ENCODE results near the gene ZAP70. TPM values are rescaled to one million over a fixed set of nuclear protein-coding genes. Genes with fewer than 3 reads are reported as not detected.
"Not testable (repeated sequence)": the region's sequence is repeated elsewhere in the genome, so short reads cannot be mapped to it uniquely, and the experiment has no call there.

Gene ZAP70
- total and polyA plus RNA-seq, 9 donors = 2.0 to 6.0 (median 3.2) TPM

- DNase-seq = no peak
- WGBS (ENCODE audit: insufficient coverage) = 71% methylated on average over 5 of the region's 11 CpGs
- Histone ChIP-seq H3K4me3 (ENCODE audit: low read length) (no peak overlapping the region), H3K36me3 (ENCODE audit: control insufficient read depth, insufficient read depth, low read length) (no peaks in the 10 kb centered on the region), H3K9me3 (replicated peaks; ENCODE audit: control insufficient read depth, low read depth, low read length) (no peaks in the 10 kb centered on the region), H3K4me1 (ENCODE audit: control insufficient read depth, insufficient read depth, low read length) (peaks cover 14% of the 10 kb centered on the region), H3K27ac (ENCODE audit: low read length) (no peak overlapping the region), H3K27me3 (ENCODE audit: control insufficient read depth, insufficient read depth, low read length) (no peaks in the 10 kb centered on the region)
Measured at GRCh38 chr2:97706708-97707345, 6.5 kb upstream of the ZAP70 start.

GRCh38 chr2:97707362-97708047, 5.9 kb upstream of the ZAP70 start:
- no peak overlapping the region for H3K4me3 ChIP-seq (ENCODE audit: low read length)
- WGBS (ENCODE audit: insufficient coverage) = 73% methylated on average over 10 of the region's 11 CpGs
- no peaks in the 10 kb centered on the region for H3K9me3 ChIP-seq (replicated peaks; ENCODE audit: control insufficient read depth, low read depth, low read length)
- H3K36me3 ChIP-seq (ENCODE audit: control insufficient read depth, insufficient read depth, low read length) = no peaks in the 10 kb centered on the region
- peaks cover 15% of the 10 kb centered on the region for H3K4me1 ChIP-seq (ENCODE audit: control insufficient read depth, insufficient read depth, low read length)
- peak; percentile 35 for DNase-seq
- H3K27ac ChIP-seq (ENCODE audit: low read length) = peak overlapping the region; percentile 20
- H3K27me3 ChIP-seq (ENCODE audit: control insufficient read depth, insufficient read depth, low read length) = no peaks in the 10 kb centered on the region

- H3K9me3 ChIP-seq (replicated peaks; ENCODE audit: control insufficient read depth, low read depth, low read length) = no peaks in the 10 kb centered on the region
- no peak for DNase-seq
- no peak overlapping the region for H3K4me3 ChIP-seq (ENCODE audit: low read length)
- peaks cover 20% of the 10 kb centered on the region for H3K4me1 ChIP-seq (ENCODE audit: control insufficient read depth, insufficient read depth, low read length)
- WGBS (ENCODE audit: insufficient coverage) = 72% methylated on average over 4 of the region's 4 CpGs
- no peaks in the 10 kb centered on the region for H3K27me3 ChIP-seq (ENCODE audit: control insufficient read depth, insufficient read depth, low read length)
- H3K27ac ChIP-seq (ENCODE audit: low read length) = peak overlapping the region; percentile 20
- H3K36me3 ChIP-seq (ENCODE audit: control insufficient read depth, insufficient read depth, low read length) = no peaks in the 10 kb centered on the region
Measured at GRCh38 chr2:97708048-97708380, 5.4 kb upstream of the ZAP70 start.

- Histone ChIP-seq H3K27me3 (ENCODE audit: control insufficient read depth, insufficient read depth, low read length) (no peaks in the 10 kb centered on the region), H3K36me3 (ENCODE audit: control insufficient read depth, insufficient read depth, low read length) (no peaks in the 10 kb centered on the region), H3K4me1 (ENCODE audit: control insufficient read depth, insufficient read depth, low read length) (peaks cover 26% of the 10 kb centered on the region), H3K4me3 (ENCODE audit: low read length) (no peak overlapping the region), H3K27ac (ENCODE audit: low read length) (no peak overlapping the region), H3K9me3 (replicated peaks; ENCODE audit: control insufficient read depth, low read depth, low read length) (no peaks in the 10 kb centered on the region)
- no peak for DNase-seq
- WGBS (ENCODE audit: insufficient coverage) = 80% methylated on average over 5 of the region's 8 CpGs
Measured at GRCh38 chr2:97708608-97709007, 4.8 kb upstream of the ZAP70 start.

GRCh38 chr2:97711394-97711711, 2.0 kb upstream of the ZAP70 start:
- no peaks in the 10 kb centered on the region for H3K36me3 ChIP-seq (ENCODE audit: control insufficient read depth, insufficient read depth, low read length)
- H3K4me3 ChIP-seq (ENCODE audit: low read length) = no peak overlapping the region
- H3K27ac ChIP-seq (ENCODE audit: low read length) = no peak overlapping the region
- H3K27me3 ChIP-seq (ENCODE audit: control insufficient read depth, insufficient read depth, low read length) = no peaks in the 10 kb centered on the region
- no peak for DNase-seq
- peaks cover 26% of the 10 kb centered on the region for H3K4me1 ChIP-seq (ENCODE audit: control insufficient read depth, insufficient read depth, low read length)
- H3K9me3 ChIP-seq (replicated peaks; ENCODE audit: control insufficient read depth, low read depth, low read length) = no peaks in the 10 kb centered on the region
- WGBS (ENCODE audit: insufficient coverage) = 50% methylated on average over 1 of the region's 6 CpGs

GRCh38 chr2:97712175-97712574, 1.2 kb upstream of the ZAP70 start:
- not testable (repeated sequence) for H3K36me3 ChIP-seq (ENCODE audit: control insufficient read depth, insufficient read depth, low read length); DNase-seq; H3K9me3 ChIP-seq (replicated peaks; ENCODE audit: control insufficient read depth, low read depth, low read length); H3K27me3 ChIP-seq (ENCODE audit: control insufficient read depth, insufficient read depth, low read length); H3K4me3 ChIP-seq (ENCODE audit: low read length); H3K27ac ChIP-seq (ENCODE audit: low read length)
- peaks cover 32% of the 10 kb centered on the region for H3K4me1 ChIP-seq (ENCODE audit: control insufficient read depth, insufficient read depth, low read length)
- WGBS (ENCODE audit: insufficient coverage) = 45% methylated on average over 5 of the region's 9 CpGs

- WGBS (ENCODE audit: insufficient coverage) = 79% methylated on average over 10 of the region's 11 CpGs
- Histone ChIP-seq H3K36me3 (ENCODE audit: control insufficient read depth, insufficient read depth, low read length) (no peaks in the 10 kb centered on the region), H3K27me3 (ENCODE audit: control insufficient read depth, insufficient read depth, low read length) (no peaks in the 10 kb centered on the region), H3K27ac (ENCODE audit: low read length) (no peak overlapping the region), H3K4me1 (ENCODE audit: control insufficient read depth, insufficient read depth, low read length) (peaks cover 32% of the 10 kb centered on the region), H3K4me3 (ENCODE audit: low read length) (no peak overlapping the region), H3K9me3 (replicated peaks; ENCODE audit: control insufficient read depth, low read depth, low read length) (no peaks in the 10 kb centered on the region)
- DNase-seq = no peak
Measured at GRCh38 chr2:97712693-97713295, 582 bp upstream of the ZAP70 start.

GRCh38 chr2:97714084-97714949, 941 bp downstream of the ZAP70 start:
- Histone ChIP-seq H3K4me3 (ENCODE audit: low read length) (no peak overlapping the region), H3K4me1 (ENCODE audit: control insufficient read depth, insufficient read depth, low read length) (peaks cover 36% of the 10 kb centered on the region), H3K27me3 (ENCODE audit: control insufficient read depth, insufficient read depth, low read length) (no peaks in the 10 kb centered on the region), H3K27ac (ENCODE audit: low read length) (no peak overlapping the region), H3K36me3 (ENCODE audit: control insufficient read depth, insufficient read depth, low read length) (no peaks in the 10 kb centered on the region), H3K9me3 (replicated peaks; ENCODE audit: control insufficient read depth, low read depth, low read length) (no peaks in the 10 kb centered on the region)
- no peak for DNase-seq
- WGBS (ENCODE audit: insufficient coverage) = 53% methylated on average over 16 of the region's 17 CpGs

- H3K36me3 ChIP-seq (ENCODE audit: control insufficient read depth, insufficient read depth, low read length) = no peaks in the 10 kb centered on the region
- no peak overlapping the region for H3K4me3 ChIP-seq (ENCODE audit: low read length)
- no peak for DNase-seq
- no peaks in the 10 kb centered on the region for H3K9me3 ChIP-seq (replicated peaks; ENCODE audit: control insufficient read depth, low read depth, low read length)
- no peaks in the 10 kb centered on the region for H3K27me3 ChIP-seq (ENCODE audit: control insufficient read depth, insufficient read depth, low read length)
- peaks cover 36% of the 10 kb centered on the region for H3K4me1 ChIP-seq (ENCODE audit: control insufficient read depth, insufficient read depth, low read length)
- H3K27ac ChIP-seq (ENCODE audit: low read length) = no peak overlapping the region
- 83% methylated on average over 7 of the region's 13 CpGs for WGBS (ENCODE audit: insufficient coverage)
Measured at GRCh38 chr2:97714950-97715652, 1.7 kb downstream of the ZAP70 start.
